Fibroblast of skin of abdomen (primary cell): Measurements from ENCODE around the gene FZD2.
"Not testable (repeated sequence)": the region's sequence is repeated elsewhere in the genome, so short reads cannot be mapped to it uniquely, and the experiment has no call there.

Source experiments
- DNase-seq: peaks from one replicate; pipeline ENCODE4 v3.0.0-alpha.2; 2013

The FZD2 gene

DNA sequence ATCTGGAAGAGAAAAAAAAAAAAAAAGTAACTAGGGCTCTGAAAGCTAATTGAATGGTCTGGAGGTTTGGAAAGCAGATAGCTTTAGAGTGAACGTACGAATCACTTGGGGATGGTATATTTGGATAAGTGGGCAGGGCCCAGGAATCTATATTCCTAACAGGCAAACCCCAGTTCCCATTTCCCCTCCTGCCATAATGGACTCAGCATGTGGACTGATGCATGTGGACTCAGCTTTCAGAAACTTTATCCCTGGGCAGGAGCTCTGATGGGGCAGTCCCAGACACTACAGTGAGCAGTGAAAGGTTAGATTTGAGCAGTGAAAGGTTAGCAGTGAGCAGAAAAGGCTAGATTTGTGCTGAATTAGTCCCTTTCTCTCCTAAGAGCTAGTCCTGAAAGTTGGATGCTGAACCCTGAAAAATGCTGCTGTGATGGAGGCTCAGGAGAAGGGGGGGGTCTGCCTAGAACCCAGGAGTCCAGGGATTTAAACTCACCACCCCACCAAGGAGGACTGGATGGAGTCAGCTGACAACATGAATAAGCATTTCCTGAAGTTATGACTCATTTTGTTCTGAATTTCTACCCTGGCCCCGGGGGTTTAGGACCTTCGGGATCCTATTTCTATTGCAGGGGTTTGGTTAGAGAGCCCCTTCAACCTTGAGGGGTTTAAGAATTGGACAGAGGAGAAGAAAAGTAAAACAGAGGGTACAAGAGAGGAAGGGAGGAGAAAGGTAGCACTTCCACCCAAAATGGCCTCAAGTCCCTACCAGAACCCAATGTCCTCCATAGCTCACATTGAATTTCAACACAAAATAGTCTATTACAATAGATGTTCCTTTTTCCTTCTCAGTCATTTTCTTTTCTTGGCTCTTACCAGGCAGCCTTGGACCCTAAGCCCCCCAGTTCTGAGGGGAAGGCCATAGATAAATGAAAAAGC is 10.3 kb upstream of the FZD2 start:
- DNase-seq: peak; percentile 78

DNA sequence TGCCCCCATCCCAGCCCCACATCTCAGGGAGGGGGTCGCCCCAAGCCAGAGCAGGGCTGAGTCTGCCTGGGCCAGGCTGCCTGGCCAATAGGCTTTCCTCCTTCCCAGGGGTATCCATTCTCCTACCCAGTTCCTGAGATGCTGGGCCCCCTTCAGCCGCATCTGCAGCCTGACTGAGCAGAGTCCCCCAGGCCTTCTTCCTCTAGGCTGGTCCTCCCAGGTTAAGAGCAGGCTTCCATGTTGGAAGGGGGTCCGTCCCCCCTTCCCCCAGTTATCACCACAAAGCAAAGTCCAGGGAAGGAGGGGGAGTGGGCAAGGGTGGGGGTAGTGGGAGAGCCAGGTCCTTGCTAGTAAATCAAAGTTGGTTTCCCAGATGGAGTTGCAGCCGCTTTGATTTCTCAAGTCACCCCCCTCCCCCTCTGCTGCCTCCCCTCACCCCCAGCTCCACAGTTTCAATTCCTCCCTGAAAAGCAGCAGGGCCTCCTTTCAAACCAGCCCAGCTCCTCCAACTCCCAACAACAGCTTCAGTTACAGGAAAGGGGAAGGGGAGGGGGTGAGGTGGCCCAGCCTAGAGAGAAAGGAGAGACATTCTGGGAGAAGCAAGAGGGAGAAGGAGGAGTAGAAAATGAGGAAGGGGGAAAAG is 9.5 kb upstream of the FZD2 start:
- peak; percentile 85 for DNase-seq

- no peak for DNase-seq
Observed at GRCh38 chr17:44548376-44549230, 8.7 kb upstream of the FZD2 start.

DNA sequence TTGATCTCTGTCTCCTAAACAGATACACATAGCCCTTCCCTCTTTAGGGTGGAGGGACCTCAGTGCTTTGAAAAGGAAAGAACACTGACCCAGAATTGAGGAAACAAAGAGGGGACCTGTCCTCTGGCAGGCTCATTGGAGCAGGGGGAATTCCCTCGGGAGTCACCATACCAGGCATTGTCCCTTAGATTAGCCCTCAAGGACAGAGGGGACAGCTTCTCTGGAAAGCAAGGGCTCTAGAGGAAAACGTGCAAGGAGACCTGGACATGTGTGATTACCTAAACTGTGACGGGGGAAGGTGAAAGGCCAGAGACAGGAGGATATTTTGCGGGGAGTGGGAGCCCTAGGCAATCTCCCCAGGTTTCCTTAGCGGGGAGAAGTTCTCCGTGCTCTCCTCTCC is 7.6 kb upstream of the FZD2 start:
- DNase-seq: no peak

- DNase-seq: no peak
Observed at GRCh38 chr17:44552361-44552760, 4.9 kb upstream of the FZD2 start.

DNA sequence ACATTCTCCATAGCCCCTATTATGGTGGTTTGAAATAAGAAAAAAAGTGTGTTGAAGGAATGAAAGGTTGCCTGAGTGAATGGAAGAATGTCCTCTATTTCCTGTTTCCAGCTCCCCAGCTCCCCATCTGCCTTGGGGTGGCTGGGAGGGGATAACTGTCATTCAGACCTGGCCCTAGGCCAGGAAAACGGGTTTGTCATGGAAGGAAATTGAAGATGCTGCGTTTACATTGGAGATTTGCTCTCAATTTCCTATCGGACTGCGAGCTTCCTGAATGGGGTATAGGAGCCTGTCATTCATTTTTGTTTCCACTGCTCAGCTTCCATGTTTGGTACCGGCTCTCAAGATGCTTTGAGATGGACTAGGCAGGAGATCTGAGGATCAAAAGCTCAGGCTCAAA is 2.2 kb upstream of the FZD2 start:
- no peak for DNase-seq

DNA sequence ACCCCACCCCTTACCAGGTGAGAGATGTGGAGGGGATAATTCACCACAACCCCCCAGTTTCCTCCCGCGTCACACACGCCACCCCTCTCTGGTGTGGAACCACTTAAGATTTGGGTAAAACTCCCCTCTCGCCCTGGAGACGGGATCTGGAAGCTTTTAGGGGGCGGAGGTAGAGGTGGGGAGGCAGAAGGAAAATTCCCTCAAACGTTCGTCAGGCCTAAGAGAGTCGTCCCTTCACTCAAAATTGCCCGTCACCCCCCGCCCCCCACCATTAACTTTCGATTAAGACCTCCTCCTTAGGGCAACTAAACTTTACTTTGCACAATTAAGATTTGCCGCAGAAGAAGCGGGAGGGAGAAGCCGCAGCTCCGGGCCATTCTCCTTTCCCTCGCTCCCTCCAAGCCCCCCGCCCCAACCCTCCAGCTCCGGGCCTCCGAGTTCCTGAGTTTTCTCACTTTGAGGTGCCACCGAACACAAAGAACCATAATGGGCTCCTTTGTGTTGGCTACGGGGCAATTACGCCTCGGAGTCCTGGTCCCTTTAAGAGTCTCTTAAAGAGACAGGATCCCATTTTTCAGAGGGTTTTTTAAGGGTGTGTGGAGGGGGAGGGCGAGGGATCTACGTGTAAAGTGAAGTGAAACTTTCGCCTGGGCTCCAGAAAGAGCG is 985 bp upstream of the FZD2 start:
- peak; percentile 78 for DNase-seq

DNA sequence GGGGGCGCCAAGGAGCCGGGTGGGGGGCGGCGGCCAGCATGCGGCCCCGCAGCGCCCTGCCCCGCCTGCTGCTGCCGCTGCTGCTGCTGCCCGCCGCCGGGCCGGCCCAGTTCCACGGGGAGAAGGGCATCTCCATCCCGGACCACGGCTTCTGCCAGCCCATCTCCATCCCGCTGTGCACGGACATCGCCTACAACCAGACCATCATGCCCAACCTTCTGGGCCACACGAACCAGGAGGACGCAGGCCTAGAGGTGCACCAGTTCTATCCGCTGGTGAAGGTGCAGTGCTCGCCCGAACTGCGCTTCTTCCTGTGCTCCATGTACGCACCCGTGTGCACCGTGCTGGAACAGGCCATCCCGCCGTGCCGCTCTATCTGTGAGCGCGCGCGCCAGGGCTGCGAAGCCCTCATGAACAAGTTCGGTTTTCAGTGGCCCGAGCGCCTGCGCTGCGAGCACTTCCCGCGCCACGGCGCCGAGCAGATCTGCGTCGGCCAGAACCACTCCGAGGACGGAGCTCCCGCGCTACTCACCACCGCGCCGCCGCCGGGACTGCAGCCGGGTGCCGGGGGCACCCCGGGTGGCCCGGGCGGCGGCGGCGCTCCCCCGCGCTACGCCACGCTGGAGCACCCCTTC is 484 bp downstream of the FZD2 start:
- peak; percentile 69 for DNase-seq

DNA sequence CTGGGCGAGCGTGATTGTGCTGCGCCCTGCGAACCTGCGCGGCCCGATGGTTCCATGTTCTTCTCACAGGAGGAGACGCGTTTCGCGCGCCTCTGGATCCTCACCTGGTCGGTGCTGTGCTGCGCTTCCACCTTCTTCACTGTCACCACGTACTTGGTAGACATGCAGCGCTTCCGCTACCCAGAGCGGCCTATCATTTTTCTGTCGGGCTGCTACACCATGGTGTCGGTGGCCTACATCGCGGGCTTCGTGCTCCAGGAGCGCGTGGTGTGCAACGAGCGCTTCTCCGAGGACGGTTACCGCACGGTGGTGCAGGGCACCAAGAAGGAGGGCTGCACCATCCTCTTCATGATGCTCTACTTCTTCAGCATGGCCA is 1.0 kb downstream of the FZD2 start:
- no peak for DNase-seq

GRCh38 chr17:44558710-44559633 is 1.7 kb downstream of the FZD2 start:
- peak; percentile 50 for DNase-seq

- no peak for DNase-seq
Observed at GRCh38 chr17:44559634-44560554, 2.6 kb downstream of the FZD2 start.

DNA sequence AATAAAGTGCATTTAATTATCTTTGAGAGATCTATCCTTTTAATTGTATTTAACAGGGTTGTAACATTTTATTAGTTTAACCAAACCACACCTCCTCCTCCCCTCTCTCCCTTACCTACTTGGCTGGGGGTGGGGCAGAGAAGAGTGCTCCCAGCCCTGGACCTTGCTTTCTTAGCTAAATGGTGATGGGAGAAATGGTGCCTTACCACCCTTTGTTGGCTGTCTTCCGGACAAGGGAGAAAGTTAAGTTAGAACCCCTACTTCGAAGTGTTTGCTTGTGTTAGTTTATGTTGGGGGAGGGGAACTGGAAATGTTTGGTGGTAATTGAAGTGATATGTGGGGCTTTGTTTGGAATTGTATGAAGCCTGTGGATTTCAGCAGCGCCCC is 3.9 kb downstream of the FZD2 start:
- DNase-seq: no peak

DNA sequence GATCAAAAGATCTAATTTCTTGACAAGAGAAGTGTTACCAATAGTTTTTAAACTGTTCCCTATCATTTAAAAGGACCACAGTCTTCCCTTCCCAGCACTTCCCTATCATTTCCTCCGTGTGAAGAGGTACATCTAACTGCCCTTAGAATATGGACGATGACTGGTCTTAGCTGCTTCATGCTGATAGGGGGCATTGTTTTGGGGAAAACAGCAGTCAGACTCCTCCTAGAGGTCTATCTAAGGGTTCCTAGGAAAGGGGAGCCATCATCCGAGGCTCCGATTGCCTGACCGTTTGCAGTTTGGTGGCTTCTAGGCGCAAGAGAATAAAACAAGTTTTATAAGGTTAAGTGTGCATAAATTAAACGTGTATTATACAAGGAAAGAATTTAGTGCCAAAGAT is 7.1 kb downstream of the FZD2 start:
- DNase-seq: no peak

DNA sequence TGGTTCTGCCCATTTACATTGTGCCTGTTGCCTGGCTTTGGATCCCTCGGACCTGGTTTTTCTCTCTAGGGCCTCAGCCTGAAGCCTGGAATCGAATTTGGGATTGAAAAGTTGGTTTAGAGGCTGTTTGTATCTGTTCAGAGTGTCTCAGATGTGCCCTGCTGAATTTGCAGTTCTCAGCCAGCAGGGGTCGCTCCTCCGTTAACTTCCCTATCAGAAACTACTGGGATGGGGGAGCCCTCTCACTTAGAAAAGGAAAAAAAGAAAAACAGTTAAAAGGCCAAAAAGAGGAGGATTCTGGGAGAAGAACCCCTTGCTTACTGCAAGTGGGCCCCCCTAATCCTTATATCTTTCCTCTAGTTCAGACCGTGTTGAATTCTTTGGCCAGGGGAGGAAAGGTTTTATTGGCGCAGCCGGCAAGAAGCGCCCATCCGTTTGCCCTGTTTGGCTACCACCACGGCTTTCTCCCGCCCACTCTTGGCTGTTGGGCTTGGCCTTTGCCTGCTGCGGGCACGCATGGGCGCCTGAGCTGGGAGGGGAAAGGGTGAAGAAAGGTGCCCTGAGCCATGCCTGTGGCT is 8.7 kb downstream of the FZD2 start:
- DNase-seq: no peak

DNA sequence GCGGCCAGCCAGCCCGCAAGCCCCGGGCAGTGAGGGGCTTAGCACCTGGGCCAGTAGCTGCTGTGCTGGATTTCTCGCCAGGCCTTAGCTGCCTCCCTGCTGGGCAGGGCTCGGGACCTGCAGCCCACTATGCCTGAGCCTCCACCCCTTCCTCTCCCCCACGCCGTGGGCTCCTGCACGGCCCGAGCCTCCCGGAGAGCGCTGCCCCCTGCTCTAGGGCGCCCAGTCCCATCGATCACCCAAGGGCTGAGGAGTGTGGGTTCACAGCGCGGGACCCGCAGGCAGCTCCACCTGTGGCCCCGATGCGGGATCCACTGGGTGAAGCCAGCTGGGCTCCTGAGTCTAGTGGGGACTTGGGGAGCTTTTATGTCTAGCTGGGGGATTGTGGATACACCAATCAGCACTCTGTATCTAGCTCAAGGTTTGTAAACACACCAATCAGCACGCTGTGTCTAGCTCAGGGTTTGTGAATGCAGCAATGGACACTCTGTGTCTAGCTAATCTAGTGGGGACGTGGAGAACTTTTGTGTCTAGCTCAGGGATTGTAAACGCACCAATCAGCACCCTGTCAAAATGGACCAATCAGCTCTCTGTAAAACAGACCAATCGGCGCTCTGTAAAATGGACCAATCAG is 11.1 kb downstream of the FZD2 start:
- DNase-seq: not testable (repeated sequence)

GRCh38 chr17:44568945-44569858 is 11.9 kb downstream of the FZD2 start:
- DNase-seq: peak; percentile 80

DNA sequence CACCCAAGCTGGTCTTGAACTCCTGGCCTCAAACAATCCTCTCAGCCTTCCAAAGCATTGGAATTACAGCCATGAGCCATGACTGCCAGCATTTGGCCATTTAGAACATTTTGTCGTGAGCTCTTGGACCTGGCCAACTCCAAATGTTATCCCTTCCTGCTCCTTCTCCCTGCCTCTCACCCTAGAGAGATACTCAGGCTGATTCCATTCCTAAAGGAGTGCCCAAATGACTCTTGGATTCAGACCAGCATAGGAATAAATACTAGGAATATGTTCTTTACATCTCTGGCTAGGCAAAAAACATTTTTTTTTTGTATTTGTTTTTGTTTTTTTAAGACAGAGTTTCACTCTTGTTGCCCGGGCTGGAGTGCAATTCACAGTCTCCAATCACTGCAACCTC is 15.5 kb downstream of the FZD2 start:
- no peak for DNase-seq

- no peak for DNase-seq
Observed at GRCh38 chr17:44575403-44575802, 18.1 kb downstream of the FZD2 start.
